Skin epidermis (tissue), 12 donors: ENCODE measurements around the gene STMND1.

Source experiments
- H3K27ac ChIP-seq, 21 experiments: fragments of 200-600 bp; sonication (generic) in 11 of 21; one replicate each; pipeline ENCODE4 v1.5.0; 2020; ENCODE audit warnings: mild to moderate bottlenecking in 3 of 21, inconsistent platforms in 2 of 21, moderate library complexity in 2 of 21
- H3K4me3 ChIP-seq, 7 experiments: fragments of 200-600 bp; sonication (generic) in 2 of 7; one replicate each; pipeline ENCODE4 v1.5.0; 2020; ENCODE audit warnings: inconsistent platforms in 2 of 7, mild to moderate bottlenecking in 2 of 7, moderate library complexity in 1 of 7

STMND1 gene

DNA sequence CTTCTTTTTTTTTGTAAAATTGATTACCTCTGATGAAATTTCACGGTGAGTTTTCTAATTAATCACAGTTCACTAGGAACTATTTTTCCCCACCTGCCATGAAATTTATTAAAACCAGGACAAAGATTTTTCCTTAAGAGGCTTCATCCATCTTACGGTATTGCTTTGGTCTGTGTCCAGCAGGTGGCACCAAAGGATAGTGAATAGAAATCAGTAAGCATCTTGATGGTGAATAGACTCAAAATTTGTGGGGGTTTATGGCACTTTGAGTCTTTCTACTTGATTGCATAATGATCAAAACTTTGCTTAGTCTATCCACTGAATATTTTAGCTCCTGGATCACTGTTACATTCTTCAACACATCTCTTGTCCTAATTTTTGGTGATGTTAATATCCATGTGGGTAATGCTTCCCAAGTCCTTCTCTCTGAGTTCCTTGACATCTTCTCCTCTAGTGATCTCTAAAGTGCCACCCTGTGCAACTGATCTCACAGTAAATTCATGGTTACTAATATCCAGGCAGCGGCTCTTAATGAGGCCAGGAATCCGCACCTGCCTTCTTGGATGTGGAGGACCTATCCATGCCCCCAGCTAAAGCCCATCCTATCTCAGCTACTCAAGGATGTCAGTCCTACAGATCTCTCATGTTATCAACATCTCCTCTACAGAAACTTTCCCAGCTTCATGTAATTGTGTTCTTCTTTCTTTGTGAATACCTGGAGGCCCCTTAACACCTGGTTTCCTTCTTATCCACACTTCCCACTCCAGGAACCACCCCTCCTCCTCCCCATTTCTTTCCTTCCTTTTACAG lies 54.5 kb downstream of the STMND1 start:
- Histone ChIP-seq H3K4me3 (no peak overlapping the region), H3K27ac (no peak overlapping the region)

DNA sequence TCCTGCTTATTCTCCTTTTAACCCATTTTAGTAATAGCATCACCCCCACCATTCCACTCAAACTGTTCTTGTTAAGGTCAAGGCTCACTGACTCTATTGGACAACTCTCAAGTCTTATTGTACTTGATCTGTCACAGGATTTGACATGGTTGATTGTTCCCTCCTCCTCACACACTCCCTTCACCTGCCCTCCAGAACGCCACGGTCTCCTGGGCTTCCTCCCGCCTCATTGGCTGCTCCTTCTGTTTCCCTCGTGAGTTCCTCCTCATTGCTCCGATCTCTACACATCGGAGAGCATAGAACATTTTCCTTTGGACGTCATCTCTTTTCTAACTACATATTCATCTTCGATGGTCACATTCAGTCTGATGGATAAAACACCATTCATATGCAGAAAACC lies 55.1 kb downstream of the STMND1 start:
- Histone ChIP-seq H3K27ac (no peak overlapping the region), H3K4me3 (no peak overlapping the region)

DNA sequence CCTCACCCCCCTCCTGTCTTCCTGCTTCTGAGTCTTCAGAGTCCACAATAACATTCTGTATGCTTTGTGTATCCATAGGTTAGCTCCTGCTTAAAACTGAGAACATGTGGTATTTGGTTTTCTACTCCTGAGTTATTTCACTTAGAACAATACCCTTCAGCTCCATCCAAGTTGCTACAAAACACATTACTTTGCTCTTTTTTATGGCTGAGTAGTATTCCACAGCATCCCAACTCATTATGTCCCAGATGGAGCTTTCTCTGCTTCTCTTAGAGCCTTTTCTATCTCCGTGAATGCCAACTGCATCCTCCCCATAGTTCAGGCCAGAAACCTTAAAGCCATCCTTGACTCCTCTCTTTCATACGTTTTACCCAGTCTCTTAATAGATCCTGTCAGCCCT lies 55.8 kb downstream of the STMND1 start:
- no peak overlapping the region for H3K4me3 ChIP-seq
- no peak overlapping the region for H3K27ac ChIP-seq

DNA sequence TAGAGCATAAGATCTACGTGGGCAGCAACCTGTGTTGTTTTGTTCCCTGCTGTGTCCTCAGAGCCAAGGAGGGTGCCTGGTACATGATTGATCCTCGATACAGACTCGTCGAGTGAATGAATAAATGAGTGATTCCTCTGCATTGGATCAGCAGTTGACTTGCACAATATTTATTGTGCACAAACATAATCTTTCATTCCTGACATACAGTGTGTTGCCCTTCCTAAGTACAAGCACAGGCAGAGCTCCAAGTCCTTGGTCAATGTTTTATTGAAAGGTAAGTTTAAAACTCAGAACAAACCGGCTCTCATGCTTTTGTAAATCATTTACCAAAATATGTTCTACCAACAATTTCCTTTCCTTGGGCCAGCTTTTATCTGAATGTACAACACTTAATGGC lies 57.4 kb downstream of the STMND1 start:
- H3K27ac ChIP-seq: no peak overlapping the region
- no peak overlapping the region for H3K4me3 ChIP-seq

DNA sequence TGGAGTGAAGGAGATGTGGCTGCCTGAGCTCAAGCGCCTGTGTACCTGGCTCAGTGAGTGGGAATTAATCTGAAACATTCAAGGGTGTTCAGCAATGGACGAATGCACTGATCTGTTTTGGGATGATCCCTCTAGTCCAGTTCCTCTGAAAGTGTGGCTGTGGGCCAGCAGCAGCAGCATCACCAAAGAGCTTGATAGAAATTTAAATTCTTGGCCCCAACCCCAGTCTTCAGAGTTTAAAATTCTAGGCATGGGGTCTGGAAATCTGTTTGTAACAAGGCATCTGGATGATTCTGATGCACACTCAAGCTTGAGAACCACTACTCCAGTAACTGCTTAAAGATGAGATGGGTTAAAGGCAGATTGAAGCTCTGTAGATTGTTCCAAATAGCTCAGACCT lies 59.2 kb downstream of the STMND1 start:
- Histone ChIP-seq H3K4me3 (no peak overlapping the region), H3K27ac (no peak overlapping the region)

DNA sequence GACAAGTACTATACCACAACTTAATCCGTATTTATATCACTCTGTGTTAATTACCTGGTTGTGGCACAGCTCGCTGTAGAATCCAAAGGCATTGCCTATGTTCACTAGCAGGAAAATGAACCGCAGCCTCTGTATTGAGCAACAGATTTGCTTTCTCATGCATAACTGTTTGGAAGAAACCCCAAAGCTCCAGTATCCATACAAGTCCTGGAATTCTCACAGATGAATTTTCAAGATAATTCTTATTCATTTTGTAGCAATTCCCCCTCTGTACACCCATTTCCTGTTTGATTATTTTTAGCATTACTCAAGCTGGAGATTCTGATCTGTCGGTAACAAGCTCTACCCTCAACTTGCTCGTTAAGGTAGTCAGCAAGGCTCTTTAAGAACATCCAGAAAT lies 63.5 kb downstream of the STMND1 start:
- Histone ChIP-seq H3K27ac (no peak overlapping the region), H3K4me3 (no peak overlapping the region)

DNA sequence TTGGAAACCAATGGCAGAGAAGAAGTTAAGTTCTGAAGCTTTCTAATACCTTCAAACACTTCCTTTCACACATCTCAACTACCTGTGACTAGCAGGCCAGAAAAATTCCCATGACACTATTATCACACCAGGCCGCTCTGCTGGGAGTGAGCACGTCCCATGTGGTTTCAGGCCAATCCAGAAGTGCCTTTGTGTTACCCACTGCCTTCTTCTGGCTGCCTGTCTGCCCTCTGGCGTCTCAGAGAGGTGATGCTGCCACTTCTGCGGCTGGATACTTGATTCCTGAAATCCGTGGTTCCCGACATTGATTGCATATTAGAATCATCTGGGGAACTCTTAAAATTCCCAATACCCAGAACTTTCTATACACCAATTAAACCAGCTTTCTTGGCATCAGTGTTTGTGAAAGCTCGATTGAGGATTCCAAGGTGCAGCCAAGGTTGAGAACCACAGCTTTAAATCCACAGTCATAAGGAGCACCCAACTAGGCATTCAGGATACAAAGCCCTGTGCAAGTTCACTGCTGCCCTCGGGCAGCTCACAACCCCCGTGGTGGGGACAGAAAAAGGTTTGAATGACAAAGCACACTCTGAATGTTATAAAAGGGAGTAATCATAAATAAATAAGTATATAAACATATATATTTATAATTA lies 65.6 kb downstream of the STMND1 start:
- Histone ChIP-seq H3K4me3 (no peak overlapping the region), H3K27ac (no peak overlapping the region)

DNA sequence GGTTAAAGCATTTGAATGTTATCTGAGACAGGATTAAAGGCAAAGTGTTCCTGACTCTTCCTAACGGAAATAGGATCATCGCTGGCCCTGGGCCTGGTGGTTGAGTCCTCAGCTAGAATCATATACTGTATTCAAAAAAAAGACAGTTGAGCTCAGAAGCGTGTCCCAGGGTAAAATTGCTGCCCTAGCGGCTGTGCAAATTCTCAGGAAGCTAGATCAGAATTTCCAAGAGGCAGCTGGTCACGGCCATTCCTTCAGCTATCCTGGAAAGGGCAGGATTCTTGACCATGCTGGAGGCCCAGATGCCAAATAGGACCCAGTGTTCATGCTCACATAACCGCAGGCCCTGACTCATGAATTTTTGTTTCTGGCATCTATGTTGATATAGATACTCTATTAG lies 67.4 kb downstream of the STMND1 start:
- Histone ChIP-seq H3K4me3 (no peak overlapping the region), H3K27ac (peak overlapping the region in 1 of 21 experiments; percentile 2)

DNA sequence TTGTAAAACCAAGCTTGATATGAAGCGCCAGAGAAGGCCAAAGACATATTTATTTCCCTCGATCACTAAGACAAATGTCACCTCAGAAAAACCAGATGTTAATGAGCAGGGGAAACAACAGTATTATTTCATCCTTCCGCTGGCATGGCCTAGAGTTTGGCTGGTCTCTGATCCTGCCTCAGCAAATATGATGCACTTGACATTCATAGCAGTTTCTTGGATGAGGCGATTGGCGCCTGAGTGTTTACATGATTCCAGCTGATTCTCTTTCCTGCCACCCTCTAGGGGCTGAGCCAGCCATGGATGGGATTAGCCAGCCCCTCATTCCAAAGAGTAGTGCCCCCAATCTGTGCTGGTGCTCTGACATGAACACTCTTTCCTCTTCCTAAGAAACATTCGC lies 67.9 kb downstream of the STMND1 start:
- no peak overlapping the region for H3K27ac ChIP-seq
- no peak overlapping the region for H3K4me3 ChIP-seq

DNA sequence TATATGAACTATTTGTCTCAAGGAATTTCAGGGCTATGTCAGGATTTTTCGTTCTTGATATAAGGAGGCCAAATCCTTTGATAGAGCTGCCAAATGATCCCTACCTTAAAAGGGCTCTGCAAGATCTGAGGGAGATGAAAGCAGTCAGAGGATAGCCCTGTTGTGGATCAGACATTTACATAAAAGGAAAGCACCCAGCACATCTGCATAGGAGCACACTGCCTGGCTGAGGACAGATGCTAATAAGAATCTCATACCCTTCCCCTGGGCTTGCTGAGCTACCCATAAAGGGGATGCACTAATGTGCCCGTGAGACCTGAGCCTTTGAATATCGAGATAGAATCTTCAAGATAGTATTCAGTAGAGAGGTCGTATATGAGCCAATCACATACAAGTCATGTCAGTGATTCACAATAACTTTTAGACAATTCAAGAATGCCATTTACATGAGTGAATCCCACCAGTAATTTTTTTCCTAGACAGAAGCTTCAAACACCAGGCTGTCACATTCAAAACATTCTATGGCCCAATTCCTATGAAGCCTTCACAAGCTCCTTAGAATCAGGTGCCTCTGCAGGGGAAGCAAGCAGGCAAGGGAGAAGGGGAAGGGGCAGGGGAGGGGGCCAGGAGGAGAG lies 71.1 kb downstream of the STMND1 start:
- Histone ChIP-seq H3K27ac (no peak overlapping the region), H3K4me3 (no peak overlapping the region)

DNA sequence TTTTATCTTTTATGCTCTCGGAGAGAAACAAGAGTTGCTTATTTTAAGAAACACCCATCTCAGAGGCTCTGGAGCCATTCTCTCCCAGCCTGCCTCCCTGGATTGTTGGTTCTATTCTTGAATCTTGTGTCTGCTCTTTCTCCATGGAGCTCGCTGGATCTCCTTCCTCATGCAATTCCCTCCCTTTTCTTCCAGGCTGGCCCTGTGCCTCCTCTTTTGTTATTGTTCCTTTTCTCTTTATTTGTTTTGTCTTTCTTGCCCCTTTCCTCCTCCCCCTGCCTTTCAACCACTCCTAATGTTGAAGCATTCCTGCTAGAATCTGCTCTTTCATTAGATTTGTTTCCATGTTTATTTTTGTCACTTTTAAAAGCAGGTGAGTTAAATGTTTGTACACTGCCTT lies 76.5 kb downstream of the STMND1 start:
- H3K4me3 ChIP-seq: no peak overlapping the region
- H3K27ac ChIP-seq: no peak overlapping the region

DNA sequence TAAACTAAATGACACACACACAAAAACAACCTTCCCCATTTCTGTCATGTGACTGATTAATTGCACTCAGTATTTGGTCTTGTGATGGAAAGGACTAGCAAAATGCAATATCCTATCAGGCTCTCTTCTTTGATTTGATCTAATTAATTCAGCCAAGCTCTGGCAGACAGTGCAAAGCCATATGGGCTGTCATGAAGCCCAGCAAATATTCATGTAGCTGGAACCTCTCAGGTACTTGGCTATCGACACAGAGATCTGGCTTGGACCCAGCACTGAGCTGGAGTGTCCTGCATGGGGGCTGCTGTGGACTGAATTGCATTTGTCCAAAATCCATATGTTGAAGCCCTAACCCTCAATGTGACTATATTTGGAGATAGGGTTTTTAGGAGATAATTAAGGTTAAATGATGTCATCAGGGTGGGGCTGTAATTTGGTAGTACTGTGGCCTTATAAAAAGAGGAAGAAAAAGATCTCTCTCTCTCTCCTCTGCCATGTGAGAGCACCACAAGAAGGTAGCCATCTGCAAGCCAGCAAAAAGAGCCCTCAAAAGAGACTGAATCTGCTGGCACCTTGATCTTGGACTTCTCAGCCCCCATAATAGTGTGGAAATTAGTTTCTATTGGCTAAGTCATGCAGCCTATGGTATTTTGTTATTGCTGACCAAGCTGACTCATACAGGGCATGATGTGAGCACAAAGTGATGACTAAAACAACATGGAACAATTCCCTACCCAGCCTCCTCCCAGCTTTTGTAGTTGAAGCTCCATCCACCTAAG lies 77.1 kb downstream of the STMND1 start:
- Histone ChIP-seq H3K4me3 (no peak overlapping the region), H3K27ac (no peak overlapping the region)

DNA sequence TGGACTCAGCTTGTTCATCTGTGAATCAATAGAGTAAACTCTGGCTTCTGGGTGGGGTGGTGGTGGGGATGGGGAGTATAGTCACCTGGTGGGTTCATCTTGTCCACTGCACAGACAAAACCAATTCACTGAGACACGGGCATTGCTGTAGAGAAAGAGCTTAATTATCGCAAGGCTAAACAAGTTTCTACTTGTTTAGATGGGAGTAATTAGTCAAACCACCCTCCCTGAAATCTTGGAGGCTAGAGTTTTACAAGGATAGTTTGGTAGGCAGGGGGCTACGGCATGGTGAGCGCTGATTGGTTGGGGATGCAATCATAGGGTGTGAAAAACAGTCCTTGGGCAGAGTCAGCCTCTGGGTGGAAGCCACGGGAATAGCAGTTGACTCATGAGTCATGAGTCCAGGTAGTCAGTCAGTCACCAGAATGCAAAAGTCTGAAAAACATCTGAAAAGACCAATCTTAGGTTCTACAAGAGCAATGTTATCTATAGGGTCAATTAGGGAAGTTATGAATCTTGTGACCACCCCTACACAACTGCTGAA lies 77.8 kb downstream of the STMND1 start:
- no peak overlapping the region for H3K4me3 ChIP-seq
- H3K27ac ChIP-seq: no peak overlapping the region
